Measurements from ENCODE around the gene RSRC1. TPM values are rescaled to one million over a fixed set of nuclear protein-coding genes. Genes with fewer than 3 reads are reported as not detected.

The RSRC1 gene
- total RNA-seq, 1 experiment from 2014 or later = 37.9 TPM

DNA sequence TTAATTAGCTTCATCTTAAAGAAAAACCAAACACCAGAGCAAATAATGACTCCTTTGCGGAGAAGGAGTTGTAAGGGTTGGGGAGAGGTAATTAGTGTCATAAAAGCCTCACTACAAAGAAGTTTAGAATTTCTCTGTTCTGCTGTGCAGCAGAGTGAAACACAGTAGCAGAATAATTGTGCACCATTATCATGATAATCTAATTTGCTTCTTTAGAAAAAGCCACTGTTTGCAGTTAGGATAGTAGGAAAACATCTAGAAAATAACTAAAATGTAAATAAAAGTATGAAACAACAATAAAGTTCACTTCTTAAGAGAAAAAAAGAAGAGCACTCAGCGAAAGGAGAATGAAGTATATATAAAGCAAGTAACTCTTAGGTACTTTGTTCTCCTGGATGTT is 9.2 kb upstream of the RSRC1 start:
- Mint-ChIP-seq H3K9me3 (peaks cover 3 to 6% of the 10 kb centered on the region in 2 experiments; a peak in 2 of 5 replicates), H3K4me3 (no peak overlapping the region), H3K27me3 (ENCODE audit: low read depth) (peaks cover 100% of the 10 kb centered on the region), H3K4me1 (peaks cover 38 to 55% of the 10 kb centered on the region in 2 experiments), H3K36me3 (ENCODE audit: insufficient read depth in 1 of 3, low read depth in 3 of 3) (no peaks in the 10 kb centered on the region; a peak in 1 of 7 replicates), H3K27ac (no peak overlapping the region)
- H3K4ac ChIP-seq (ENCODE audit: low read depth, low read length) = no peak overlapping the region
- TF ChIP-seq, protein P1, sequence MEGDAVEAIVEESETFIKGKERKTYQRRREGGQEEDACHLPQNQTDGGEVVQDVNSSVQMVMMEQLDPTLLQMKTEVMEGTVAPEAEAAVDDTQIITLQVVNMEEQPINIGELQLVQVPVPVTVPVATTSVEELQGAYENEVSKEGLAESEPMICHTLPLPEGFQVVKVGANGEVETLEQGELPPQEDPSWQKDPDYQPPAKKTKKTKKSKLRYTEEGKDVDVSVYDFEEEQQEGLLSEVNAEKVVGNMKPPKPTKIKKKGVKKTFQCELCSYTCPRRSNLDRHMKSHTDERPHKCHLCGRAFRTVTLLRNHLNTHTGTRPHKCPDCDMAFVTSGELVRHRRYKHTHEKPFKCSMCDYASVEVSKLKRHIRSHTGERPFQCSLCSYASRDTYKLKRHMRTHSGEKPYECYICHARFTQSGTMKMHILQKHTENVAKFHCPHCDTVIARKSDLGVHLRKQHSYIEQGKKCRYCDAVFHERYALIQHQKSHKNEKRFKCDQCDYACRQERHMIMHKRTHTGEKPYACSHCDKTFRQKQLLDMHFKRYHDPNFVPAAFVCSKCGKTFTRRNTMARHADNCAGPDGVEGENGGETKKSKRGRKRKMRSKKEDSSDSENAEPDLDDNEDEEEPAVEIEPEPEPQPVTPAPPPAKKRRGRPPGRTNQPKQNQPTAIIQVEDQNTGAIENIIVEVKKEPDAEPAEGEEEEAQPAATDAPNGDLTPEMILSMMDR (conservative IDR thresholded peaks at IDR 0.05) = no peak
- no peak overlapping the region for H3K18ac ChIP-seq (ENCODE audit: insufficient read length, low read depth, low read length)
- H4K5ac ChIP-seq (ENCODE audit: insufficient read length, low read depth, low read length) = no peak overlapping the region
- no peak overlapping the region for H2AK5ac ChIP-seq (ENCODE audit: insufficient read length, low read length)
- no peak overlapping the region for H4K91ac ChIP-seq (ENCODE audit: insufficient read length, low read depth, low read length)
- H3K79me1 ChIP-seq (ENCODE audit: insufficient read depth, low read depth, low read length, poor library complexity, severe bottlenecking) = no peaks in the 10 kb centered on the region
- H3K27ac ChIP-seq (ENCODE audit: insufficient read length, low read depth, low read length) = no peak overlapping the region
- no peak overlapping the region for H2BK120ac ChIP-seq (ENCODE audit: low read depth, low read length, poor library complexity, severe bottlenecking)
- no peak overlapping the region for H2AFZ ChIP-seq (ENCODE audit: low read length)
- H3T11ph ChIP-seq (ENCODE audit: low read length) = no peak overlapping the region
- no peak overlapping the region for H3K23ac ChIP-seq (ENCODE audit: insufficient read length, low read depth, low read length)
- H3K27me3 ChIP-seq (ENCODE audit: insufficient read depth, low read length) = peaks cover 73% of the 10 kb centered on the region
- H4K20me1 ChIP-seq (ENCODE audit: control insufficient read depth, insufficient read depth, insufficient read length) = no peaks in the 10 kb centered on the region
- H2BK12ac ChIP-seq (ENCODE audit: insufficient read length, low read depth, low read length) = no peak overlapping the region
- H3K9me3 ChIP-seq (ENCODE audit: control insufficient read depth, low read depth, low read length) = no peaks in the 10 kb centered on the region
- H2BK5ac ChIP-seq (ENCODE audit: insufficient read length, low read length) = no peak overlapping the region
- peaks cover 29% of the 10 kb centered on the region for H3K23me2 ChIP-seq (ENCODE audit: insufficient read length, low read depth, low read length, poor library complexity, severe bottlenecking)
- no peaks in the 10 kb centered on the region for H3K4me1 ChIP-seq (ENCODE audit: insufficient read depth, low read length)
- no peak overlapping the region for H3K56ac ChIP-seq (ENCODE audit: insufficient read length, low read depth, low read length)
- no peak overlapping the region for H2BK15ac ChIP-seq (ENCODE audit: low read depth, low read length)
- H3K9ac ChIP-seq (ENCODE audit: extremely low read depth, insufficient read length, low read length) = no peak overlapping the region
- H4K8ac ChIP-seq (replicated peaks; ENCODE audit: insufficient read length, low read depth, low read length) = no peak overlapping the region
- H2BK20ac ChIP-seq (ENCODE audit: low read depth, low read length, poor library complexity, severe bottlenecking) = no peak overlapping the region
- DNase-seq = no peak
- WGBS (ENCODE audit: extremely low coverage, insufficient read length, low lambda C conversion rate) = no CpG with 5 or more reads among the region's 2 CpGs
- no peaks in the 10 kb centered on the region for H3K79me2 ChIP-seq (ENCODE audit: insufficient read depth, low read length)
- H3K14ac ChIP-seq (ENCODE audit: insufficient read depth, low read length) = no peak overlapping the region
- no peak overlapping the region for H3K4me2 ChIP-seq (ENCODE audit: insufficient read depth, insufficient read length, low read length)
